Keratinocyte (primary cell): ENCODE data around the gene ARHGAP40. TPM values are rescaled to one million over a fixed set of nuclear protein-coding genes. Genes with fewer than 3 reads are reported as not detected.

ENCODE experiments used
- DNase-seq: peaks from one replicate; pipeline ENCODE4 v3.0.0-alpha.2; 2011; ENCODE audit warnings: low read depth, missing footprints, low spot score
- FAIRE-seq: peaks from 2 replicates; lab custom pipeline; 2011; peaks lifted over from hg19 to GRCh38; lab: Jason Lieb, UNC
- H2AFZ ChIP-seq: 2 replicates; pipeline ENCODE4 v1.6.0; 2012; ENCODE audit warnings: low read length, control low read depth, inconsistent platforms; ENCODE audit not compliant: control insufficient read depth
- H3K27ac ChIP-seq: 2 replicates; pipeline ENCODE4 v1.5.1; 2011; ENCODE audit warnings: low read length; ENCODE audit not compliant: control insufficient read depth, insufficient read depth
- H3K27me3 ChIP-seq: 3 replicates; pipeline ENCODE4 v1.6.0; 2011; ENCODE audit warnings: low read length; ENCODE audit not compliant: control insufficient read depth, insufficient read depth; ENCODE audit errors: extremely low read depth
- H3K36me3 ChIP-seq, 2 experiments: 2 replicates in 1 of 2; 3 replicates in 1 of 2; pipeline ENCODE4 v1.5.1; 2011; ENCODE audit warnings: low read length in 2 of 2, mild to moderate bottlenecking in 1 of 2; ENCODE audit not compliant: control insufficient read depth in 2 of 2, insufficient read depth in 2 of 2; ENCODE audit errors: extremely low read depth in 1 of 2
- H3K4me1 ChIP-seq: 3 replicates; pipeline ENCODE4 v1.5.1; 2011; ENCODE audit warnings: low read length; ENCODE audit not compliant: control insufficient read depth, insufficient read depth; ENCODE audit errors: extremely low read depth
- H3K4me2 ChIP-seq: 3 replicates; pipeline ENCODE4 v1.6.0; 2011; ENCODE audit warnings: low read depth, low read length; ENCODE audit not compliant: control insufficient read depth, insufficient read depth; ENCODE audit errors: extremely low read depth
- H3K4me3 ChIP-seq, 3 experiments: fragments of 200-600 bp in 1 of 3; sonication (generic) in 1 of 3; 2 replicates in 2 of 3; 3 replicates in 1 of 3; pipeline ENCODE4 v1.5.1; 2011 to 2016; ENCODE audit warnings: low read length in 3 of 3, mild to moderate bottlenecking in 3 of 3, control low read depth in 2 of 3, inconsistent platforms in 1 of 3, low read depth in 1 of 3, mixed read lengths in 1 of 3, mixed run types in 1 of 3, moderate library complexity in 1 of 3; ENCODE audit not compliant: control insufficient read depth in 2 of 3, insufficient read depth in 2 of 3; ENCODE audit errors: extremely low read depth in 1 of 3
- H3K79me2 ChIP-seq: 2 replicates; pipeline ENCODE4 v1.6.0; 2012; ENCODE audit warnings: low read length; ENCODE audit not compliant: control insufficient read depth, insufficient read depth
- H3K9ac ChIP-seq: 3 replicates; pipeline ENCODE4 v1.6.0; 2011; ENCODE audit warnings: low read length; ENCODE audit not compliant: control insufficient read depth, insufficient read depth; ENCODE audit errors: extremely low read depth
- H3K9me1 ChIP-seq: 3 replicates; pipeline ENCODE4 v1.6.0; 2011; ENCODE audit warnings: low read length; ENCODE audit not compliant: control insufficient read depth, insufficient read depth; ENCODE audit errors: extremely low read depth
- H3K9me3 ChIP-seq: 2 replicates; pipeline ENCODE4 v1.5.1; 2012; ENCODE audit warnings: low read depth, low read length; ENCODE audit not compliant: control insufficient read depth
- H4K20me1 ChIP-seq: 3 replicates; pipeline ENCODE4 v1.6.0; 2011; ENCODE audit warnings: low read length; ENCODE audit not compliant: control insufficient read depth, insufficient read depth; ENCODE audit errors: extremely low read depth
- EZH2 ChIP-seq: IDR thresholded peaks from one replicate; pipeline ENCODE4 v1.6.1; 2012; ENCODE audit warnings: inconsistent platforms, mild to moderate bottlenecking, low read length, moderate library complexity
- dilution Hi-C: fragments of 300-500 bp; cut with MboI; formaldehyde crosslinking; loops from one replicate; pipeline ENCODE4 v1.7.0; 2020; ENCODE audit warnings: low sequenced_read_pairs; ENCODE audit not compliant: extremely low pct_ligation_motif_present
- polyA plus RNA-seq, 5 experiments: library from polyadenylated mRNA; depleted of rRNA in 3 of 5; stranded (reverse) in 3 of 5; stranded (forward) in 1 of 5; unstranded in 1 of 5; fragments of >200 nt; gene quantifications; 1 replicate in 1 of 5; 2 replicates in 3 of 5; 3 replicates in 1 of 5; pipeline versions ENCODE4 v1.2.1 to v1.2.3, GENCODE V29; 2011 to 2012; ENCODE audit warnings: missing spikeins in 2 of 5, low read depth in 1 of 5, low replicate concordance in 1 of 5
- TF ChIP-seq, protein P1 (sequence below), 3 experiments: IDR thresholded peaks in 1 of 3; conservative IDR thresholded peaks in 1 of 3; optimal IDR thresholded peaks in 1 of 3; 2 replicates in 2 of 3; 3 replicates in 1 of 3; pipeline versions ENCODE3 to v1.5.1; 2011; ENCODE audit warnings: low read length in 3 of 3, mild to moderate bottlenecking in 3 of 3, moderate library complexity in 2 of 3, control low read depth in 1 of 3, inconsistent platforms in 1 of 3; ENCODE audit not compliant: insufficient read depth in 2 of 3; ENCODE audit errors: extremely low read depth in 1 of 3

ARHGAP40 gene
- polyA plus RNA-seq, 1 donor (not counting 4 experiments of a cell fraction or from before 2014, with no cell fraction given): 1.0 TPM

DNA sequence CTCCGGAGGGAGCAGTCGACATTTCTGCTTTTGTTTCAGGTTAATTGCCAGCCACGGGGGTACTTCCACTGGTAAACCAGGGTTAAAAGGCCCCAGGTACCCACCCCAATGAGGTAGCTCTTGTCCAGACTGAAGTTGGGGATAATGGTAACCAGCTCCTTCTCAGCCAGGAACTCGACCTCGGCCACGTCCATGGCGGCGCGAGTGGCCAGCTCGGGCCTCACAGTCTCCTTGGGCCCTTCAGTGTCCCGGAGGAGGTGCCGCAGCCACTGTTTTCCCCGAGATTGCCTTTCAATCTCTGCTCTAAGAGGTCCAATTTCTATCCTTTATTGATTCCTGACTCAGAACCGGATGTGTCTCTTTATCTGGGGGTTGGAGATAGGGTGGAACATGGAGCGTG is 13.7 kb downstream of the ARHGAP40 start:
- dilution Hi-C loops: no loop called here

DNA sequence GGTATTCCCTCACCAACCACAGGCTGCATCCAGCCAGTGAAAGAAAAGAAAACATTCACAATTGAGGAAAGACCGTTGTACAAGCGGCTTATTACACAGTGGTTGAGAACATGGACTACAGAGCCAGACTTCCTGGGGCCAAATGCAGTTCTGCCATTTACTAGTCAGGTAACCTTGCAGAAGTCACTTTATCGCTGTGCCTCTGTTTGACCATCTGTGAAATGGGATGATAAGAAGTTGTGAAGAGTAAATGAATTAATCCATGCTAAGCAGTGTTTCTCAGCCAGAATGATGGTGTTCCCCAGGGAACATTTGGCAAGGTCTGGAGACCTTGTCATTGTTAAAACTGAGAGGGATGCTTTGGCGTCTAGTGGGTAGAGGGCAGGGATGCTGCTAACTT is 14.8 kb downstream of the ARHGAP40 start:
- Histone ChIP-seq H3K9me3 (no peaks in the 10 kb centered on the region), H3K4me3 (no peak overlapping the region), H3K27ac (no peak overlapping the region), H3K79me2 (no peaks in the 10 kb centered on the region), H3K4me2 (no peak overlapping the region), H3K4me1 (peaks cover 7% of the 10 kb centered on the region), H3K36me3 (no peaks in the 10 kb centered on the region), H3K27me3 (peaks cover 5% of the 10 kb centered on the region), H2AFZ (no peak overlapping the region), H3K9ac (no peak overlapping the region), H3K9me1 (no peaks in the 10 kb centered on the region), H4K20me1 (no peaks in the 10 kb centered on the region)
- dilution Hi-C loops: no loop called here
- DNase-seq: no peak
- TF ChIP-seq, protein P1, sequence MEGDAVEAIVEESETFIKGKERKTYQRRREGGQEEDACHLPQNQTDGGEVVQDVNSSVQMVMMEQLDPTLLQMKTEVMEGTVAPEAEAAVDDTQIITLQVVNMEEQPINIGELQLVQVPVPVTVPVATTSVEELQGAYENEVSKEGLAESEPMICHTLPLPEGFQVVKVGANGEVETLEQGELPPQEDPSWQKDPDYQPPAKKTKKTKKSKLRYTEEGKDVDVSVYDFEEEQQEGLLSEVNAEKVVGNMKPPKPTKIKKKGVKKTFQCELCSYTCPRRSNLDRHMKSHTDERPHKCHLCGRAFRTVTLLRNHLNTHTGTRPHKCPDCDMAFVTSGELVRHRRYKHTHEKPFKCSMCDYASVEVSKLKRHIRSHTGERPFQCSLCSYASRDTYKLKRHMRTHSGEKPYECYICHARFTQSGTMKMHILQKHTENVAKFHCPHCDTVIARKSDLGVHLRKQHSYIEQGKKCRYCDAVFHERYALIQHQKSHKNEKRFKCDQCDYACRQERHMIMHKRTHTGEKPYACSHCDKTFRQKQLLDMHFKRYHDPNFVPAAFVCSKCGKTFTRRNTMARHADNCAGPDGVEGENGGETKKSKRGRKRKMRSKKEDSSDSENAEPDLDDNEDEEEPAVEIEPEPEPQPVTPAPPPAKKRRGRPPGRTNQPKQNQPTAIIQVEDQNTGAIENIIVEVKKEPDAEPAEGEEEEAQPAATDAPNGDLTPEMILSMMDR (optimal IDR thresholded peaks at IDR 0.05 in 1 of 3, IDR thresholded peaks at IDR 0.05 in 1 of 3, conservative IDR thresholded peaks at IDR 0.05 in 1 of 3; ENCODE audit: extremely low read depth in 1 of 3, insufficient read depth in 2 of 3, low read length in 3 of 3): no peak
- no peak for TF ChIP-seq EZH2
- no peak for FAIRE-seq

More for the DNA sequence above, 13.7 kb downstream of the ARHGAP40 start:
- Histone ChIP-seq H3K4me1 (peaks cover 15% of the 10 kb centered on the region), H3K9ac (no peak overlapping the region), H2AFZ (no peak overlapping the region), H3K4me2 (no peak overlapping the region), H3K27ac (no peak overlapping the region), H3K9me3 (no peaks in the 10 kb centered on the region), H3K79me2 (no peaks in the 10 kb centered on the region), H3K27me3 (peaks cover 5% of the 10 kb centered on the region), H3K4me3 (no peak overlapping the region), H3K36me3 (no peaks in the 10 kb centered on the region), H3K9me1 (no peaks in the 10 kb centered on the region), H4K20me1 (no peaks in the 10 kb centered on the region)
- FAIRE-seq (no peak), DNase-seq (no peak)
- no peak for TF ChIP-seq EZH2
- TF ChIP-seq, protein P1 (optimal IDR thresholded peaks at IDR 0.05 in 1 of 3, IDR thresholded peaks at IDR 0.05 in 1 of 3, conservative IDR thresholded peaks at IDR 0.05 in 1 of 3; ENCODE audit: extremely low read depth in 1 of 3, insufficient read depth in 2 of 3, low read length in 3 of 3): no peak
